GM19395 (cell line): Measurements from ENCODE around the gene IL24.
A peak's percentile ranks its signal among the peaks of the same experiment; 100 is the strongest.

Experiments used
- ATAC-seq: cut with Tn5 transposase; IDR thresholded peaks from one replicate; pipeline ENCODE4 v1.9.1; 2021; ENCODE audit warnings: mild to moderate bottlenecking, moderate library complexity; ENCODE audit not compliant: unreplicated experiment

The IL24 gene

GRCh38 chr1:206949641-206950040 is 52.4 kb downstream of the IL24 start:
- ATAC-seq: no peak

- peak; percentile 44 for ATAC-seq
Measured at GRCh38 chr1:206951318-206952100, 54.3 kb downstream of the IL24 start.

GRCh38 chr1:206952171-206952570 is 54.9 kb downstream of the IL24 start:
- ATAC-seq: no peak

GRCh38 chr1:206953126-206953525 is 55.9 kb downstream of the IL24 start:
- ATAC-seq: no peak

GRCh38 chr1:206953626-206954025 is 56.4 kb downstream of the IL24 start:
- no peak for ATAC-seq
